HAP-1 (cell line): ENCODE measurements around the gene GABPA.
A peak's percentile ranks its signal among the peaks of the same experiment; 100 is the strongest.
"Not testable (repeated sequence)": the region's sequence is repeated elsewhere in the genome, so short reads cannot be mapped to it uniquely, and the experiment has no call there.

Experiments
- DNase-seq, 2 experiments: peaks; one replicate each; pipeline ENCODE4 v3.0.0-alpha.2; 2016 to 2020; ENCODE audit warnings: low spot score in 2 of 2
- H3K27me3 ChIP-seq: fragments of 250-450 bp; sonication (Bioruptor Pico); 2 replicates; pipeline ENCODE4 v1.5.1; 2020; ENCODE audit warnings: low read depth, mild to moderate bottlenecking, moderate library complexity
- H3K36me3 ChIP-seq: fragments of 250-450 bp; sonication (Bioruptor Pico); replicated peaks from 2 replicates; pipeline ENCODE4 v1.5.1; 2020; ENCODE audit warnings: mild to moderate bottlenecking
- H3K4me1 ChIP-seq: fragments of 250-450 bp; sonication (Bioruptor Pico); 2 replicates; pipeline ENCODE4 v1.5.1; 2020; ENCODE audit warnings: mild to moderate bottlenecking
- H3K4me3 ChIP-seq: fragments of 250-450 bp; sonication (Bioruptor Pico); 2 replicates; pipeline ENCODE4 v1.5.1; 2020; ENCODE audit warnings: mild to moderate bottlenecking, moderate library complexity
- H3K9me3 ChIP-seq: fragments of 250-450 bp; sonication (Bioruptor Pico); 2 replicates; pipeline ENCODE4 v1.5.1; 2020; ENCODE audit warnings: mild to moderate bottlenecking, moderate library complexity
- in situ Hi-C: fragments of 300-500 bp; cut with MboI; formaldehyde crosslinking; loops from 3 replicates; pipeline ENCODE4 v1.14.3; 2020; ENCODE audit warnings: low sequenced_read_pairs, inconsistent platforms, mixed read lengths

GABPA gene

GRCh38 chr21:25734904-25735645 lies at the start of gene GABPA, which contains the start of gene ATP5PF:
Gene GABPA, plus strand, starts transcription at chr21:25734972. Its CDS starts 6,627 bp downstream, at chr21:25741599.
Gene ATP5PF, minus strand, starts transcription at chr21:25734904. Its CDS starts 5,110 bp downstream, at chr21:25729794.
- peak; percentile 98 to 99 for DNase-seq
- no peaks in the 10 kb centered on the region for H3K27me3 ChIP-seq
- in situ Hi-C loops, result loop anchor here (5.0 kb wide), 1 partner anchor 128 kb away; the partner anchor contains the start of gene MRPL39
- H3K36me3 ChIP-seq, result peaks cover 11% of the 10 kb centered on the region
- no peaks in the 10 kb centered on the region for H3K9me3 ChIP-seq
- peak within 1 kb of the TSS; percentile 90 for H3K4me3 ChIP-seq
- H3K4me1 ChIP-seq, result peaks cover 28% of the 10 kb centered on the region

- no peak overlapping the region for H3K4me3 ChIP-seq
- no peaks in the 10 kb centered on the region for H3K4me1 ChIP-seq
- H3K36me3 ChIP-seq, result no peaks in the 10 kb centered on the region
- no peak for DNase-seq
- in situ Hi-C loops, result no loop called here
- H3K9me3 ChIP-seq, result no peaks in the 10 kb centered on the region
- H3K27me3 ChIP-seq, result no peaks in the 10 kb centered on the region
Measured at GRCh38 chr21:25687787-25688186, 47.0 kb upstream of the GABPA start.

- no peaks in the 10 kb centered on the region for H3K9me3 ChIP-seq
- DNase-seq, result peak in 1 of 2 experiments; percentile 43
- in situ Hi-C loops, result no loop called here
- H3K4me1 ChIP-seq, result no peaks in the 10 kb centered on the region
- H3K4me3 ChIP-seq, result no peak overlapping the region
- H3K36me3 ChIP-seq, result no peaks in the 10 kb centered on the region
- no peaks in the 10 kb centered on the region for H3K27me3 ChIP-seq
Measured at GRCh38 chr21:25688275-25689155, 46.3 kb upstream of the GABPA start.

GRCh38 chr21:25689226-25689625 lies 45.5 kb upstream of the GABPA start:
- H3K9me3 ChIP-seq, result no peaks in the 10 kb centered on the region
- H3K36me3 ChIP-seq, result no peaks in the 10 kb centered on the region
- no peak overlapping the region for H3K4me3 ChIP-seq
- no peaks in the 10 kb centered on the region for H3K4me1 ChIP-seq
- no peaks in the 10 kb centered on the region for H3K27me3 ChIP-seq
- DNase-seq, result no peak
- in situ Hi-C loops, result no loop called here

- H3K9me3 ChIP-seq, result no peaks in the 10 kb centered on the region
- H3K4me1 ChIP-seq, result no peaks in the 10 kb centered on the region
- DNase-seq, result no peak
- no peak overlapping the region for H3K4me3 ChIP-seq
- H3K36me3 ChIP-seq, result no peaks in the 10 kb centered on the region
- H3K27me3 ChIP-seq, result no peaks in the 10 kb centered on the region
- in situ Hi-C loops, result no loop called here
Measured at GRCh38 chr21:25691976-25692375, 42.8 kb upstream of the GABPA start.

- in situ Hi-C loops, H3K9me3 ChIP-seq, H3K4me3 ChIP-seq, H3K36me3 ChIP-seq, H3K4me1 ChIP-seq, H3K27me3 ChIP-seq, DNase-seq: not testable (repeated sequence)
Measured at GRCh38 chr21:25695461-25695860, 39.3 kb upstream of the GABPA start.

- Histone ChIP-seq H3K9me3 (no peaks in the 10 kb centered on the region), H3K4me3 (no peak overlapping the region), H3K27me3 (no peaks in the 10 kb centered on the region), H3K4me1 (no peaks in the 10 kb centered on the region), H3K36me3 (no peaks in the 10 kb centered on the region)
- no peak for DNase-seq
- in situ Hi-C loops, result no loop called here
Measured at GRCh38 chr21:25700741-25701140, 34.0 kb upstream of the GABPA start.

- H3K9me3 ChIP-seq, result no peaks in the 10 kb centered on the region
- no peaks in the 10 kb centered on the region for H3K4me1 ChIP-seq
- DNase-seq, result no peak
- no peaks in the 10 kb centered on the region for H3K27me3 ChIP-seq
- H3K4me3 ChIP-seq, result no peak overlapping the region
- H3K36me3 ChIP-seq, result no peaks in the 10 kb centered on the region
- in situ Hi-C loops, result no loop called here
Measured at GRCh38 chr21:25701529-25701928, 33.2 kb upstream of the GABPA start.

GRCh38 chr21:25708467-25709065 lies 26.2 kb upstream of the GABPA start:
- Histone ChIP-seq H3K4me3 (no peak overlapping the region), H3K27me3 (no peaks in the 10 kb centered on the region), H3K9me3 (no peaks in the 10 kb centered on the region), H3K36me3 (no peaks in the 10 kb centered on the region), H3K4me1 (no peaks in the 10 kb centered on the region)
- DNase-seq, result peak; percentile 54 to 64
- in situ Hi-C loops, result no loop called here

GRCh38 chr21:25709684-25710265 lies 25.0 kb upstream of the GABPA start:
- peak in 1 of 2 experiments; percentile 28 for DNase-seq
- Histone ChIP-seq H3K9me3 (no peaks in the 10 kb centered on the region), H3K4me3 (no peak overlapping the region), H3K27me3 (no peaks in the 10 kb centered on the region), H3K36me3 (no peaks in the 10 kb centered on the region), H3K4me1 (no peaks in the 10 kb centered on the region)
- in situ Hi-C loops, result no loop called here

- Histone ChIP-seq H3K36me3 (no peaks in the 10 kb centered on the region), H3K4me3 (no peak overlapping the region), H3K27me3 (no peaks in the 10 kb centered on the region), H3K9me3 (no peaks in the 10 kb centered on the region), H3K4me1 (no peaks in the 10 kb centered on the region)
- in situ Hi-C loops, result no loop called here
- no peak for DNase-seq
Measured at GRCh38 chr21:25710550-25710949, 24.2 kb upstream of the GABPA start.

- H3K9me3 ChIP-seq, in situ Hi-C loops, H3K36me3 ChIP-seq, H3K4me3 ChIP-seq, DNase-seq, H3K27me3 ChIP-seq: not testable (repeated sequence)
- H3K4me1 ChIP-seq, result peaks cover 13% of the 10 kb centered on the region
Measured at GRCh38 chr21:25714066-25714465, 20.7 kb upstream of the GABPA start.

GRCh38 chr21:25717491-25718147 lies 17.2 kb upstream of the GABPA start:
- H3K36me3 ChIP-seq, result peaks cover 7% of the 10 kb centered on the region; the same call in 1 of the 2 replicates
- DNase-seq, result peak; percentile 56 to 88
- in situ Hi-C loops, result no loop called here

More at GRCh38 chr21:25717491-25718147, 17.2 kb upstream of the GABPA start:
- Histone ChIP-seq H3K4me3 (no peak overlapping the region), H3K9me3 (no peaks in the 10 kb centered on the region), H3K4me1 (peaks cover 13% of the 10 kb centered on the region), H3K27me3 (no peaks in the 10 kb centered on the region)
